ENCODE measurements around the gene MX1. TPM values are rescaled to one million over a fixed set of nuclear protein-coding genes. Genes with fewer than 3 reads are reported as not detected.
A peak's percentile ranks its signal among the peaks of the same experiment; 100 is the strongest.

MX1 gene
- total RNA-seq, 1 experiment from 2014 or later, result 1.8 TPM

DNA sequence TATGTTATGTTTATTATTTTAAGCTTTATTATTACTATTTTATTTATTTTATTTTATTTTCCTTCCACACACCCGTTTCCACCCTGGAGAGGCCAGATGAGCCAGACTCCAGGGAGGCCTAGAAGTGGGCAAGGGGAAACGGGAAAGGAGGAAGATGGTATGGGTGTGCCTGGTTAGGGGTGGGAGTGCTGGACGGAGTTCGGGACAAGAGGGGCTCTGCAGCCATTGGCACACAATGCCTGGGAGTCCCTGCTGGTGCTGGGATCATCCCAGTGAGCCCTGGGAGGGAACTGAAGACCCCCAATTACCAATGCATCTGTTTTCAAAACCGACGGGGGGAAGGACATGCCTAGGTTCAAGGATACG is 468 bp upstream of the MX1 start:
- POLR2A ChIA-PET, result no interaction called here
- Mint-ChIP-seq H3K9me3 (ENCODE audit: unreplicated experiment) (no peaks in the 10 kb centered on the region), H3K4me3 (ENCODE audit: unreplicated experiment) (peak overlapping the region; percentile 57), H3K36me3 (ENCODE audit: insufficient read depth, unreplicated experiment) (no peaks in the 10 kb centered on the region), H3K27me3 (ENCODE audit: insufficient read depth, unreplicated experiment) (peaks cover 7% of the 10 kb centered on the region), H3K4me1 (ENCODE audit: insufficient read depth, unreplicated experiment) (peaks cover 6% of the 10 kb centered on the region), H3K27ac (ENCODE audit: low read depth, unreplicated experiment) (no peak overlapping the region)
- no TSS peak for BruUV-seq (replicated peaks)
- no peak for DNase-seq (ENCODE audit: unreplicated experiment)
- CTCF ChIA-PET, result no interaction called here
- intact Hi-C loops (cut with micrococcal nuclease), result no loop called here
- TF ChIP-seq, protein P1, sequence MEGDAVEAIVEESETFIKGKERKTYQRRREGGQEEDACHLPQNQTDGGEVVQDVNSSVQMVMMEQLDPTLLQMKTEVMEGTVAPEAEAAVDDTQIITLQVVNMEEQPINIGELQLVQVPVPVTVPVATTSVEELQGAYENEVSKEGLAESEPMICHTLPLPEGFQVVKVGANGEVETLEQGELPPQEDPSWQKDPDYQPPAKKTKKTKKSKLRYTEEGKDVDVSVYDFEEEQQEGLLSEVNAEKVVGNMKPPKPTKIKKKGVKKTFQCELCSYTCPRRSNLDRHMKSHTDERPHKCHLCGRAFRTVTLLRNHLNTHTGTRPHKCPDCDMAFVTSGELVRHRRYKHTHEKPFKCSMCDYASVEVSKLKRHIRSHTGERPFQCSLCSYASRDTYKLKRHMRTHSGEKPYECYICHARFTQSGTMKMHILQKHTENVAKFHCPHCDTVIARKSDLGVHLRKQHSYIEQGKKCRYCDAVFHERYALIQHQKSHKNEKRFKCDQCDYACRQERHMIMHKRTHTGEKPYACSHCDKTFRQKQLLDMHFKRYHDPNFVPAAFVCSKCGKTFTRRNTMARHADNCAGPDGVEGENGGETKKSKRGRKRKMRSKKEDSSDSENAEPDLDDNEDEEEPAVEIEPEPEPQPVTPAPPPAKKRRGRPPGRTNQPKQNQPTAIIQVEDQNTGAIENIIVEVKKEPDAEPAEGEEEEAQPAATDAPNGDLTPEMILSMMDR (IDR thresholded peaks at IDR 0.05; ENCODE audit: unreplicated experiment), result no peak

DNA sequence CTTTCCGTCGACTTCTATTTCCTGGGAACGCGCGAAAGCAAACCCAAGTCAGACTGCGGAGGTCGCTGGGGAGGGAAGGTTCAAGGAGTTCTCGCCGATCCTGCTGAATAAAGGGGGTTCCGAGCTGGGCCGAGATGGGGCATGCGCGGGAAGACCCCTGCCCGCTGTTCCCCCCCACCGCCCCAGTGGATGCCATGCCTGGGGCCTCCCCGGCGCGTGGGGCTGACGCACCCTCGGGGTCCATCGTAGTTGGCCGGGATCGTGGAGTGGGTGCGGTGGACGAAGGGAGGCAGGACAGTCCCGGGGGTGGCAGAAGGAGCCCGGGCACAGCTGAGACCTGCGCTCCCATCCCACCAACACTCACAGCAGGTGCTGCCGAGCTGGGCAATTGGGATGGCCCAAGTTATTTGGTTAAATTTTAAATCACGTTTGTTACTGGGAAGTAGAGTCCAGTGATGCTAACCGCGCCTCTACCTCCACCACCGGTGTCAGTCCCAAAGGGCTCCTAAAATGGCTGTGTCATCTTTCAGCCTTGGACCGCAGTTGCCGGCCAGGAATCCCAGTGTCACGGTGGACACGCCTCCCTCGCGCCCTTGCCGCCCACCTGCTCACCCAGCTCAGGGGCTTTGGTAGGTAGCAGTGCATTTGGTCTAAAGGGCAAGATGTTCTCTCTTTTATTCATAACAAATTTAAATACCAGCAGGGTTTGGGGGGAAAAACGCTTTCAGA is 801 bp downstream of the MX1 start:
- no peak for DNase-seq (ENCODE audit: unreplicated experiment)

DNA sequence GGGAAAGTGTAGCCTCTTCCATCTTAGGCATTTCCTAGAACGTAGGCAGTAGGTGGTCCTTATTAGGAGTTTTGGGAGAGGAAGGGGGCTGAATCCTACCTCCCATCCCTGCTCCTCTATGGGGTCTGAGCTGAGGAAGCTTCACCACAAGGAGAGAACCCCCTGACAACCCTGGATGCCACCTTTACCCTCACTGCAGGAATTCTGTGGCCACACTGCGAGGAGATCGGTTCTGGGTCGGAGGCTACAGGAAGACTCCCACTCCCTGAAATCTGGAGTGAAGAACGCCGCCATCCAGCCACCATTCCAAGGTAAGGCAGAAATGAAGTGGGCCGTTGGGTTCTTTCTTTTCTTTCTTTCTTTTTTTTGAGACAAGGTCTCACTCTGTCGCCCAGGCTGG is 1.5 kb downstream of the MX1 start:
- Mint-ChIP-seq H3K27ac (ENCODE audit: low read depth, unreplicated experiment) (no peak overlapping the region), H3K36me3 (ENCODE audit: insufficient read depth, unreplicated experiment) (no peaks in the 10 kb centered on the region), H3K4me1 (ENCODE audit: insufficient read depth, unreplicated experiment) (no peaks in the 10 kb centered on the region), H3K4me3 (ENCODE audit: unreplicated experiment) (no peak overlapping the region), H3K27me3 (ENCODE audit: insufficient read depth, unreplicated experiment) (peaks cover 7% of the 10 kb centered on the region), H3K9me3 (ENCODE audit: unreplicated experiment) (no peaks in the 10 kb centered on the region)
- BruUV-seq (replicated peaks), result no TSS peak
- TF ChIP-seq, protein P1 (IDR thresholded peaks at IDR 0.05; ENCODE audit: unreplicated experiment), result no peak
- ChIA-PET CTCF (no interaction called here), POLR2A (no interaction called here)
- DNase-seq (ENCODE audit: unreplicated experiment), result no peak
- intact Hi-C loops (cut with micrococcal nuclease), result no loop called here

More for the DNA sequence above, 801 bp downstream of the MX1 start:
- Mint-ChIP-seq H3K9me3 (ENCODE audit: unreplicated experiment) (no peaks in the 10 kb centered on the region), H3K4me3 (ENCODE audit: unreplicated experiment) (no peak overlapping the region), H3K27ac (ENCODE audit: low read depth, unreplicated experiment) (no peak overlapping the region), H3K27me3 (ENCODE audit: insufficient read depth, unreplicated experiment) (peaks cover 7% of the 10 kb centered on the region), H3K4me1 (ENCODE audit: insufficient read depth, unreplicated experiment) (no peaks in the 10 kb centered on the region), H3K36me3 (ENCODE audit: insufficient read depth, unreplicated experiment) (no peaks in the 10 kb centered on the region)
- BruUV-seq (replicated peaks), result no TSS peak
- intact Hi-C loops (cut with micrococcal nuclease), result no loop called here
- CTCF ChIA-PET, result no interaction called here
- POLR2A ChIA-PET, result no interaction called here
- TF ChIP-seq, protein P1 (IDR thresholded peaks at IDR 0.05; ENCODE audit: unreplicated experiment), result no peak

DNA sequence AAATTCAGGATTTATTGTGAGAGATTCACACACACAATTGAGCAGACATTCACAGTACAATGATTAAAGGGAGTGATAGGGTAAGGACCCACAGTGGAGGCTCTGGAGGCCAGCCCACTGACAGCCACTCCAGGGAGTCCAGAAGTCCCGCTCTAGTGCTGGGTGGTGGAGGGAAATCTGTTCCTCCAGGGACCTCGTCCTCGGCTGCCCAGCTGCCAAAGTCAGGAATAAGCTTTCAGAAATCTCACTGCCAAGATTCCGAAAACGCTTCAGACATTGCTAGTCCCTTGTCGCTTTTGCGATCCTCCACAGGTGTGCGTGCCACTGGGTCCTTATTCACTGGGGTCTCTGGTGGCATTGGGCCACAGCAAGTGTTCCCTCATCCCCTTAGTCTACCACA is 2.3 kb downstream of the MX1 start:
- POLR2A ChIA-PET, result no interaction called here
- no TSS peak for BruUV-seq (replicated peaks)
- no peak overlapping the region for H3K27ac Mint-ChIP-seq (ENCODE audit: low read depth, unreplicated experiment)
- no peak for DNase-seq (ENCODE audit: unreplicated experiment)
- H3K36me3 Mint-ChIP-seq (ENCODE audit: insufficient read depth, unreplicated experiment), result no peaks in the 10 kb centered on the region
- intact Hi-C loops (cut with micrococcal nuclease), result no loop called here
- H3K4me1 Mint-ChIP-seq (ENCODE audit: insufficient read depth, unreplicated experiment), result no peaks in the 10 kb centered on the region
- CTCF ChIA-PET, result no interaction called here
- TF ChIP-seq, protein P1 (IDR thresholded peaks at IDR 0.05; ENCODE audit: unreplicated experiment), result no peak
- H3K9me3 Mint-ChIP-seq (ENCODE audit: unreplicated experiment), result no peaks in the 10 kb centered on the region
- H3K4me3 Mint-ChIP-seq (ENCODE audit: unreplicated experiment), result no peak overlapping the region
- H3K27me3 Mint-ChIP-seq (ENCODE audit: insufficient read depth, unreplicated experiment), result peaks cover 7% of the 10 kb centered on the region

Data from MCF 10A (cell line).